CD4-positive, alpha-beta T cell treated with Interleukin-1 beta for 1 hour (primary cell): Measurements from ENCODE around the gene MCRS1.
"Not testable (repeated sequence)": the region's sequence is repeated elsewhere in the genome, so short reads cannot be mapped to it uniquely, and the experiment has no call there.

Source experiments
- DNase-seq, 2 donors: peaks; one replicate each; pipeline ENCODE4 v3.0.0-alpha.2; 2020 to 2022

MCRS1 gene

DNA sequence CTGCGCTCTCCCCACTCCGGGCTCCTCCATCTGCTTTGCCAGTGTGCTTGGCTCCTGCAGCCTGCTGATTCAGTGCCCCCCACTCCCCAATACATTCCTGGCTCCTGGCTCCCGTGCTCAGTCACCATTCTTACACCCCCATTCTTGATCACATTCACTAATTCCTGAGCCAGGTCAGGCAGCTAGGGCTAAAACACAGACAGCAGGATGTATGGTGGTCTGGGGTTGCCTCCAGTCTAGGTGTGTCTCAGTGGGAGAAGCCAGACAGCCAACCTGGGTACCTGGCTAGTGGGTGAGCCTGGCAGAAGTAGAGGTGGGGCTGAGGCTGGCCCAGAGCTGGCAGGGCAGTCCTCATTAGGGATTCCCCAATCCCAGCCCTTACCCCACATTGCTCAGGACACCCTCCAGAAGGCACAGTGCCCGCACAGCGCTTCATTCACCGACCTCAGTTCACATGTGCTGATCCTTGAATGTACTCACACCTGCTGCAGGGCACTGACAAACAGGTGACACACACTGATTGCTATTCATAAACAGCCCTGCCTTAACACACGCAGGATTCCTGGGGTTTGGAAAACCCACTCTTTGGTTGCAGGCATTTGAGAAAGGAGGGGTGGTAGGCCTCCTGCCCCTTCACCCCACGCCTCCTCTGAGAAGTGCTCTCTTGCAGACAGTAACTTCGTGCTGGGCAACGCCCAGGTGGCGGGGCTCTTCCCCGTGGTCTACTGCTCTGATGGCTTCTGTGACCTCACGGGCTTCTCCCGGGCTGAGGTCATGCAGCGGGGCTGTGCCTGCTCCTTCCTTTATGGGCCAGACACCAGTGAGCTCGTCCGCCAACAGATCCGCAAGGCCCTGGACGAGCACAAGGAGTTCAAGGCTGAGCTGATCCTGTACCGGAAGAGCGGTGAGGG lies 27.5 kb downstream of the MCRS1 start:
- DNase-seq, result no peak

DNA sequence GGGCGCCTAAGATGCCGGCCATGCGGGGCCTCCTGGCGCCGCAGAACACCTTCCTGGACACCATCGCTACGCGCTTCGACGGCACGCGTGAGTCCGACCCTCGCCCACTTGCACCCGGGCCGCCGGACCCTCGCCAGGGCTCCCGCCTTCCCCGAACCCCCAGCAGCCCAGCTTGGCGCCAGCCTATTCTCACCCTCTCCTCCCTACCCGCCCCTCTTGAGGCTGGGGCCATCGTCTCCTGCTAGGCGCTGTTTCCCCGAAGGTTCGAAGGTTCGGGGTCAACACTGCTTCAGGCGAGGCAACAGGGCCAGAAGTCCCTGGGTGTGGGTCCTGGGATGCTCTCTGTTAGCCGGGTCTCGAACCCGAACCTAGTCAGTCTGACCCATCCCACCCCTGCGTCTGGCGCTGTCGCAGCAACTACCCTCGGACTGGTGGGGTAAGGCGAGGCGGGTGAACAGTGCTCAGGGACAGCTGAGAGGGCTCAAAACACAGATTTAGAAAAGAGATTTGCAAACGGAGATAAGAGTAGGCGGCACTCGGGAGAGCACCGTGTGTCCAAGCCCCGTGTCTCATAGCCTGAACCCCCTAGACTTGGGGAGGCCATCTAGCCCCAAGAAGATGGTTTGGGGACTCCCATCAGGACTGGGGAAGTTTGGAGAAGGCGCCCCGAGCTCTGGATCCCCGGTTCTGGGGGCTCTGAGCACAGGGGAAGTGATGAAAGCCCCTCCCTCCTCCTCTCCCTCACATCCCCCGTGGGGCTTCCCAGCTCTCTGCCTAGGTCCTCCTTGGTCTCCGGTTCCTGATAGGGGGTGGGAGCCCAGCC lies 28.3 kb downstream of the MCRS1 start:
- DNase-seq, result no peak

DNA sequence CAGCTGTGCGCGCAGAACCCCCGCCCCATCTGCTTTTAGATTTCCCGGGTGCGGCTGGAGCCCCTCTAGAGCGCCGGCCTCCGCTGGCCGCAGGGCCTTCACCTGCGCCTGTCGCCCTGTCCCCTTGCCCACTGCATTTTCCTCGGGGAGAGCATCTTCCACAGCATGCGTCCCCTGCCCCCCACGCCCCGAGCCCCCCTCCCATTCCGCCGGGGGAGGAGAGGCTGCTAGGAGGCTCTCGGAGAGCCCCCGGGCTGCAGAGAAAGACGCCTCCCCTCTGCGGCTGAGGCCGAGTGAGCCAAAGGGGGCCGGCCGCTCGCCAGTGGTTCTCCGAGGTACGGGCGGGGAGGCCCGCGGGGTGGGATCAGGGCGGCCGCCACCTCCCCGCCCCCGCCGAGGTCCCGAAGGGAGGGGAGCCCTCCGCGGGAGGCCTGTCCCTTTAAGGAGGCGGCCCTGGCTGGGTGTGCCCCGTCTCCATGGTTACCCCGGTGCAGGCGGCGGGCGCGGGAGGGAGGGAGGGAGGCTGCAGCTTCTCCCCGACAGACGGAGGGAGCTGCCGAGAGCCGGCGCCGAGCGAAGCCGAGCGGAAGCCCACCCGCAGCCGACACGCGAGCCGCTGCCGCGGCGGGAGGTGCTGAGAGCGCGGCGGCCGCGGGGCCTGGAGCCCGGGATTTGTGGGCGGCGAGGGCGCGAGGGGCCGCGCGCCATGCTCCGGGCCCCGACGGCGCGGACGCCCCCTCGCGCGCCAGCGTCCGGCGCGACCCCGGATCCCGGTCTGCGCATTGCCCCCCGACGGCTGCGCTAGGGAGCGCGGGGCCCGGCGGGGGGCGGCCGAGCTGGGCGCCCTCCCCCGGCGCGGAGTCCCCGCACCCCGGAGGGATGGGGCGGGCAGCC lies 29.2 kb downstream of the MCRS1 start, which contains the start of gene KCNH3:
Gene KCNH3 (plus strand): TSS at position 521 of the 894 bp plus-strand sequence. CDS start 387 bp downstream, outside the sequence.
- peak; percentile 93 for DNase-seq

DNA sequence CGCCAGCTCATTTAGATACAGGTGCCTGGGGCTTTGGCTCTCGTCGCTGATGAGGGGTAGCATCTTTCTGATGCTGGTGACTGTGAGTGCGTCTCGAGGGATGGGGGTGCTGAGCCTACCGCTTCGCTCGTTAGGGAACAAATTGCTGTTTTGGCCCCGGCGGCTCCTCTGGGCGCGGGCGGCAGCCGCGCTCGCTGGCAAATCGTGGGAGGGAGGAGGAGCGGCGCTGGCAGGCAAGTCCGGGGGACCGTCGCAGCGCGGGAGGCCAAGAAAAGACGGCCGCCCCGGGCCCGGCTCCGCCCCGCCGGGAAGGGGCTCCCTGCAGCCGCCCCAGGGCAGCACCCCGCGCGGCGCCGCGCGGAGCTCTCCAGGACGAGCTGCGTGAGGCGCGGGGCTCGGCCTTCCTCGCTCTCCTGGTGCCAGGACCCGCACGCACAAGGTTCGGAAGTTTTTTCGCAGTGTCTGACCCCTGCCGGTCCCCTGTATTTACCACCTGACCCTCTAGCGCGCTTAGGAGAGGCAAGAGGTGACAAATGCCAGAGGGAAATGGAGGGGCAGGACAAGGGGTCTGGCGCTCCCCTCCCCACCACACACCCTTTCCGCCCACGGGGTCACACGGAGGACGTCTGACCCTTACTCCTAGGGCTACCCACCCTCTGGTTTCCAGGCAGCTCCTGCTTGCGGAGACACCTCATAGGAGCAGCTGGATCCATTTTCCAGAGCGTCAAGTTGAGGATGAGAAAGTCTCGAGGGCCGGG lies 30.0 kb downstream of the MCRS1 start:
- peak; percentile 18 to 24 for DNase-seq

DNA sequence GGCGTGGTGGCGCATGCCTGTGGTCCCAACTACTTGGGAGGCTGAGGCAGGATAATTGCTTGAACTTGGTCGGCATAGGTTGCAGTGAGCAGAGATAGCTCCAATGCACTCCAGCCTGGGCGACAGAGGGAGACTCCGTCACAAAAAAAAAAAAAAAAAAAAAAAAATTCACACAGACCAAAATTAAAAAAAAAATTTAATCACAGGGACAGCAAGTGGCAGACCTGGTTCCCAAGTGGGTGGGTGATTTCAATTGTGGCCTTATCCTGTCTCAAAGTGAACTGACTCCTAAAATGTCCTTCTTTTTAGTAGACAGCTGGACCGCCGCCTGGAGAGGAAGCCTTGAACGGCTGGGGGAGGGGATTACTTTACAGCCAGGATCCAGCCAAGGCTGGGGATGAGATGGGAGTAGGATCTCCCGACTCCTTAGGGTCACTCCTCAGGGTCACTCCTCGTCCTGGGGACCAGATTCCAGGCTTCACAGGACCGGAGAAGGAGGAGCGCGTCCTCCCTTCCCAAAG lies 30.7 kb downstream of the MCRS1 start:
- DNase-seq, result no peak

DNA sequence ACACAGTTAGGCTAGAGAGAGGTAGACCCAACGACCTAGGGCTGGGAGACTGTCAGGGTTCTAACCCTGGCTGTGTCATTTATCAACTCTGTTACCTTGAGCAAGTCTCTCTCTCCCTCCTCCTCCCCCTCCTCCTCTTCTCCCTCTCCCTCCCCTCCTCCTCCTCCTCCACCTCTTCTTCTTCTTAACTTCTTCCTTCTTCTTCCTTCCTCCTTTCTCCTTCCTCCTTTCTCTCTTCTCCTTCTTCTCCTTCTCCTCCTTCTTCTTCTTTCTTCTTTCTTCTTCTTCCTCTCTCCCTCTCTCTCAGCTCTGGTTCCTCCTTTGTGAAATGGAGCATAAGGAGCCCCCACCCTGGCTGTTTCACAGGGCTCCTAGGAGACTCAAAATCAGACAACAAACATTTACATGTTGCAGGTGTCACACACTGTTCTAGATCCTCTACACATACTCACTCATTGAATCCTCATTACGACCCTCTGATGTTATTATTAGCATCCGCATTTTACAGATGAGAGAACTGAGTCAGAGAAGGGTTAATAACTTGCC lies 31.3 kb downstream of the MCRS1 start:
- no peak for DNase-seq

DNA sequence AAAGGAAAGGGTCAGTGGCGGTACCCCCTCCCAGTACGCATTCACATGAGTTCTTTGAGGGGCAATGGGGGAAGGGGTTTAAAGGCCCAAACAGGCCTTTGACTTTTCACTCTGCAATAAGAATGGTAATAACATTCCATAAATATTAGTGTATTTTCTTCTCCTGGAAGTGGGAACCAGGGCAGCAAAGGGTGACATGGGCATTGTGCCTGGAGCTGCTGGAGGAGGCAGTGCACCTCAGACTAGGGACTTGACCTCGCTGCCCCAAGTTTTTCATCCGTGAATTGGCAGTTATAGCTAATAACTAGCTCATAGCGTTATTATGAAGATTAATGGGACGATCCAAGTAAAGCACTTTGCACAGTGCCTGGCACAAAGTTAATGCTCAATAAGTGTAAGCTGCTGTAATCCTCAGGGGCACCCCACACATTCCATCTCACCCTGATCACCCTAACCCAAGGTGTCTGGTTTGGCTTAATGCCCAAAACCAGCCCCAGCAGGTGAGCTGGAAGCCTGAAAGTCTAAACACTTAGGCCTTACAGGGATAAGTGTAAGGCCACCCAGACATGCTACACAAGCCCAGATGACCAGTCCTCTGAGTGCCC lies 31.9 kb downstream of the MCRS1 start:
- DNase-seq, result no peak

DNA sequence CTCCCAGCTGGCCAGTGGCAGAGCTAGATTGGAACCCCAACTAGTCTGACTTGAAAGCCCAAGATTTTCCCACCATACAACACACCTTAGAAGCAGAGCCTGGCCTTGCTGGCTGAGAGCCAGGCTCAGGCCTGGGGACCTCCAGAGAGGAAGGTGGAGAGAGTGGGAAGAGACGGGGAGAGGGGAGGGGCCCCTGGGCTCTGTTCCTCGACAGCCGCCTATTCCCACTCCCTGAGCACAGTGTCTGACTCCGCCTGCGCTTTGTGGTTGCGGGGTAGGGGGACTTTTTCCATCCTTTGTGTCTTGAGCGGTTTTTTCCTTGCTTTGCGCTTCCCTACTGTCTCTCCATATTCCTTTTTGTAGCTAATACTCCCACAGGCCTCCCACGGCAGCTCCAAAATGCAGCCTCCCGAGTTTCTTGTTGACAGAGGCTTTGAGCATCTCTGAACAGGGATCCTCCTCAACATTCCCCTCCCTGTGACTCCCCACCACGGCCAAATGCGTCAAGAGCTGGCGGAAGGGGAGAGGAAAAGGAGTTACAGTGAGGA lies 33.1 kb downstream of the MCRS1 start:
- DNase-seq, result no peak

DNA sequence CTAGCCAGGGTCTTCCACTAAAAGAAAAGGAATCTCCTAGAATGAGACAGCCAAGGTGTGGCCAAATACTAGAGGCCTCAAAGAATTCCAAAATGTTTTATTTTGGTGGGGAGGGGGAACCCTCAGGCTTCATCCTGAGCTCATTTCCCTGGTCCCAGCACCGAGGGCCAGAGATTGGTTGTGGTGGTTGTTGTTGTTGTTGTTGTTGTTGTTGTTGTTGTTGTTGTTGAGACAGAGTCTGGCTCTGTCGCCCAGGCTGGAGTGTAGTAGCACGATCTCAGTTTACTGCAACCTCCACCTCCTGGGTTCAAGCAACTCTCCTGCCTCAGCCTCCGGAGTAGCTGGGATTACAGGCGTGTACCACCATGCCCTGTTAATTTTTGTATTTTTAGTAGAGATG lies 33.8 kb downstream of the MCRS1 start:
- DNase-seq, result not testable (repeated sequence)

DNA sequence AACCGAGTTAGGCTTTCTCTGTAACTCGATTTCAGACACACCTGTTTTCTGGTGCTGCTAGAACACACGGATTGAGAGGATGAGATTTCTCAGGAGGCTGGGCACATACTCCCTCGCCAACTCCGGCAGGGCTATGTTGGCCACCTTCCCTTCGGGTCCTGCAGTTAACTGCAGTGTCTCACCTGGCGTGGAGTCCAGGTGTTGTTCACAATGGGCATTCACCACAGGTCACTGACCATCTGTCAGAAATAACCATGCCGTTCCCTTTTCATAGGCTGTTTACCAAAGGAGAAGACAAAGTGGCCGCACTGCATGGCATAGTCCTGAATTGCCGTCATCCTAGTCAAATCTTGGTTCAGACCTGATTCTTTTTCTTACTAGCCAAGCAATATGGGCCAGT lies 34.6 kb downstream of the MCRS1 start:
- no peak for DNase-seq

DNA sequence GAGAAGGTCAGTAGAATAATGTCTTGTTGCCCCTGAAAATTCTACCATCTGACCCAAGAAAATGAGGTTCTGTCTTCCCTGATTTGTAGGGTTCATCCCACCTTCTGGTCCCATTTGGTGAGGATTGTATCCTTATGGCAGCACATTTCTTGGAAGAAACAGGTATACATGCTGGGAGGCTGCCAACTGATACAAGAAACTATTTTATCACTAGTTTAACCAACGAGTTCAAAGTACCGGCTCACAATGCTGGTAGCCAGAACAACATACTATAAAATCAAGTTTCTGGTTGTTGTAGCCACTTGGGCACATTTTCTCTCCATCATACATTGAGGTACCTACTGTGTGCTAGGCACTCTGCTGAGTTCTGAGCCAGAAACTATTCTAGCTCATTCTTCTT lies 36.2 kb downstream of the MCRS1 start:
- no peak for DNase-seq

DNA sequence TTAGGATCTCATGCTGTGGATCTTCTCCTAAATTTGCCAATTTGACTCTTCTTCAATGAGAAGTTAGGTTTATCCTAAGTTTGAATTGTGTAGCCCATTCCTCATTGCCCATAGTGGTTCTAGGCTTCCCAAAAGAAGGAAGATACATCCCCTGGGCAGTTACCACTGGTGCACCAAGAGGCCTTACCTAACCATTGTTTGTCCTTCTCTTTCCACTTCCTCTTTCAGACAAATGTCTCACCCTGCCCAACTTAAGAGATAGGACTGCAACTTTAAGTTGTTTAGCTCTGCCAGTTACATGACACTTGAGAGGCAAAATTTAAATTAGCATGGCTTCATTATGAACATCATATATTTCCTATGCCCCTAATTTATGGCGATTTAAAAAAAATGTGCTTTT lies 38.5 kb downstream of the MCRS1 start:
- DNase-seq, result no peak

DNA sequence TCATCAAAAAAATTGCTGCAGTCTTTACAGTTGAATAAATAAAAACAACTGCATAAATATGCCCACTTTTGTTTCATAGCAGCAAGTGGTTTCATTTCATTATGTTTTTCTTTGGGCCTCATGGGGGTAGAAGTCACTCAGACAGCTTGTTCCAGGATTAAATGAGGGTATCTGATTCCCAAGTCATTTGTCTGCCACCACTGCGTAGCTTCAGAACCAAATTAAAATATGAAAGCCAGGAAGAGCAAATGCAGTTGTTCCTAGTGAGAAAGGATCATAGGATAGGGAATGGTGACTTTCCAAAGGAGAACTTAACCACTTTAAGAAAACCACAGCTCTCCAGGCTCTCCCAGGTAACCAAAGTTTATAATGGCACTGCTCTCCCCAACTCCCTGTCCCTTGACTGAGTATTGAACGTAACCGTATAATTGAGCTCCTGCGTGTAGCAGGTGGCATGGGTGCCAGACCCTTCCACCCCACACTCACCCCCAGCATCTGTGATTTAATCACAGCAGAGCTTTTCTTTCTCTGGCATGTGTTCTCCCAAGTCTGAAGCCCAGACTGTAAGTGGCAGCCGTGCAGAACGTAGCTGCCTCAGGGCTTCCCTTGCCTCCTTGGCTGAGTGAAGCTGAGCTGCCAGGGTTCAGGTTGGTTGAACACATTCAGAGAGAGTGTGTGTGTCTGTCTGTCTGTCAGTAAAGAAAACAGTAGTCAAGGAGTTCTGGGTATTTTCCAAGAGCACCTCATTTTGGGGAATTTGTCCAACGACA lies 40.4 kb downstream of the MCRS1 start:
- no peak for DNase-seq

DNA sequence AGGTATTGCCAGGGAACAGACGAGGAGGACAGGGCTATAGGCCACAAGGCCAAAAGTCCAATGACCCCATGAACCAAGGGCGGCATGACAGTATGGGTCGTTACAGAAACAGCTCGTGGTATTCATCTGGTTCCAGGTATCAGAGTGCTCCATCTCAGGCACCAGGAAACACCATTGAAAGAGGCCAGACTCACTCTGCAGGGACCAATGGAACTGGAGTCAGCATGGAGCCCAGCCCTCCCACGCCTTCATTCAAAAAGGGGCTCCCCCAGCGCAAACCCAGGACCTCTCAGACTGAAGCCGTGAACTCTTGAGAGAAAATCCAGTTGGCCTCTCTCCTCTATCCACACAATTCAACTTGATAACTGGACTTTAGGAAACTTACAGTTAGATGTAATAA lies 42.0 kb downstream of the MCRS1 start:
- no peak for DNase-seq

DNA sequence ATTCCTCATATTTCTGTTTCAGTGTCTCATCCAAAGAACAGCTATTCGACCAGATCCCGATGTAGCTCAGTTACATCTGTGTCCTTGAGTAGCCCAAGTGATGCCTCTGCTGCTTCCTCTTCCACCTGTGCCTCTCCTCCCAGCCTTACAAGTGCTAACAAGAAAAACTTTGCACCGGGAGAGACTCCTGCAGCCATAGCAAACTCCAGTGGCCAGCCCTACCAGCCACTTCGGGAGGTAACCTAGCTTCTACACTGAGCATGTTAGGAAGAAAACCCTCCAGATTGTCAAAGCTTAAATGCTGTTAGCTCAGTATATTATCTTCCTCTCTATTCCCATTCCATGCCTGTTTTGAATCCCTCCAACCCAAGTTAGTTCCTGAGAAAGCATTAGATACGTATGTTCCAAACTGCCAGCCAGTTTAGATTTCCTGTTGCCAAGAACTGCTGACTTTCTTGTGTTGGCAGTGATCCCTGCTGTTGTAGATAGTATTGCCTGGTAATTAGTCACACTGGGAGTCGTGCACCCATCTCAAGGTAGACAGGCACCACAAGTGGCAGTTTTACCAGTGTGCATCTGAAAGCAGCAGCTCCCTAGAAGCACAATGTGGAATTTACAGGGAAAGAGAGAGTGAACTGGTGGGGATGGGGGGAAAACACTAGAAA lies 43.1 kb downstream of the MCRS1 start:
- DNase-seq, result no peak

DNA sequence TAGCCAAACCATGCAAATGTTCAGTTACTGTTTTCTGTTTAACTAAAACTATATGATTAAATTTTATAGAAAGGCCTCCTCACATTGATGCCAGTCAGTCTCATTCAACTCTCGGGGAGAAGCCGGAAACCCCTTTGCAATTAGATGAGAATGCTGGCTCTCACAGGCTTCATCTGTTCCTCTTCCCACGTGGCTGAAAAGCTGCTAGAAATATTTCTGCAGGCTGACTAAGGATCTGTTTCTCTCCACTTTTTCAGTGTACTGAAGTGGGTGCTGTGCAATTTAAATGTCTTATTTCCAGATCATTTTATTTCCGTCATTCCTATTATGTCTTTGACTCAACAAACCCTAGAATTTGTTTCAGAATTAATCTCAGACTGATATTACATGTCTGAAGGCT lies 46.6 kb downstream of the MCRS1 start:
- DNase-seq, result no peak

DNA sequence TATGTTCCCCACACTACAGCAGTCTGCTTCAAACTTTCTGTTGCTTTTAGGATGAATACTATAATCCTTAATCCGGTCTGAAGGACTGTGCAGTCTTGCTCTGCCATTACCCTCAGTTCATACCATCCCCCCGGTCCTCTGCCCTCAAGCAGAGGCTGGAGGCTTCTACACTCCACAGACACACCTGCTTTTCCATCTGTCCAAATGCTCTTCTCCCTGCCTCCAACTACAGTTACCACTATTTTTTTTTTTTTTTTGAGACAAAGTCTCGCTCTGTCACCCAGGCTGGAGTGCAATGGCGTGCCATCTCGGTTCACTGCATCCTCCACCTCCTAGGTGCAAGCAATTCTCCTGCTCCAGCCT lies 48.4 kb downstream of the MCRS1 start:
- DNase-seq, result no peak

DNA sequence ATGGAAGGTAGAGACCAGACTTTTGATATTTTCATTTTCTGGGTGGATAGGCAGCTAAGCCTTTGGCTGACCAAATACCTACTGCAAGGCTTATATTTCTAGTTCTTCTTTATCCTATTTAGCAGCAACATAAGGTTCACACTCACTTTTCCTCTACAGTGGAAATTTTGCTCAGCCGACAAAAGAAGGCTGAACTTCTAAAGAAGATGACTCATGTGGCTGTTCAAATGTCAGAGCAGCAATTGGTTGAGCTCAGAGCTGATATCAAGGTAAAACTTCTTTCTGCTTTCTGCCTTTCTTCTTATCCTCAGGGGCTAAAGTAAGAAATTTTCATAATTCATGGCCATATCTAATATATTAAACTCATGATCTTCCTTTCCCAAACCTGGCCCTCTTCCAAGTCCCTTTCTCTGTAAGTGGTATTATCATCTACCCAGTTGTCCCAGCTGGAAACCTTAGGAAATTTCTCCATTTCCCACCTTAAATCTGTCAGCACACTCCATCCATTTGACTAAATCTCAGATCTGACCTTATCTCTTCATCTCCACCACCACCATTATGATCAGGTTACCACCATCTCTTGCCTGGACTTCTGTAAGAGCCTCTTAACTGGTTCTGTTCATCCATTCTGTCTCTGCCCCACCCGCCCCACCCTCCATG lies 48.9 kb downstream of the MCRS1 start:
- DNase-seq, result no peak

DNA sequence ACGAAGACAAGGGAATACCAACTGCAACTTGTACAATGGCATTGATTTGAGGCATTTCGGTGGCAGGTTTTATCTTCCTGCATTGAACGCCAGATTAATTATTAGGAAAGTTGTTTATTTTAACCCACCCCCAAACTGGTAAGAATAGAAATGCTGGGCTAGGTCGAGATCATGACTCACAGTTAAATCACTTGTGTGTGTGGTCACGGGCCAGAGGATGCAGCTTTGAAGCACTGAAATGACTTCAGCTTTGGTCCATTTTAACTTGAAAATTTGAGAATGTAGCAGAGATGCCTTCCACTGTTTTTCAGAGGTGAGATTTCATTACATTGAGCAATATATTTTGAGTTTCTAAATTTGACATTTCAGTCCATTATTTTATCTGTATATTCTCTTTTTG lies 52.7 kb downstream of the MCRS1 start:
- DNase-seq, result no peak
